Measurements from ENCODE around the gene AGPAT2.

Gene AGPAT2

GRCh38 chr9:136672431-136673087, 14.7 kb downstream of the AGPAT2 start:
- no peak for DNase-seq

GRCh38 chr9:136671646-136672430, 15.4 kb downstream of the AGPAT2 start:
- DNase-seq = no peak

DNA sequence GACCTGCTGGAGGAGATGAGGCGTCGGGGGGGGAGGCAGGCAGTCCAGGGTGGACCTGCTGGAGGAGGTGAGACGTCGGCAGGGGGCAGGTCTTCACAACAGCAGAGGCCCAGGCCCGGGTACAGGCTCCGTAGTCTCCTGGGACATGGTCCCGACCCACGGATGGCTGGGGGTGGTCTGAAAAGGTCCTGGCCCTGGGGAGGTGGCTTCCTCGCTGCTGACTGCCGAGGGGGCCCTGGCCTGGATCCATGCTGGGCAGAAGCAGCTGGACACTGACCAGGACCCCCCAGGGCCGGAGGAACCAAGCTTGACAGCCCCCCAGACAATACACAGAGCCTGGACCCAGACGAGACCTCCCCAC, 16.0 kb downstream of the AGPAT2 start:
- DNase-seq = no peak

DNA sequence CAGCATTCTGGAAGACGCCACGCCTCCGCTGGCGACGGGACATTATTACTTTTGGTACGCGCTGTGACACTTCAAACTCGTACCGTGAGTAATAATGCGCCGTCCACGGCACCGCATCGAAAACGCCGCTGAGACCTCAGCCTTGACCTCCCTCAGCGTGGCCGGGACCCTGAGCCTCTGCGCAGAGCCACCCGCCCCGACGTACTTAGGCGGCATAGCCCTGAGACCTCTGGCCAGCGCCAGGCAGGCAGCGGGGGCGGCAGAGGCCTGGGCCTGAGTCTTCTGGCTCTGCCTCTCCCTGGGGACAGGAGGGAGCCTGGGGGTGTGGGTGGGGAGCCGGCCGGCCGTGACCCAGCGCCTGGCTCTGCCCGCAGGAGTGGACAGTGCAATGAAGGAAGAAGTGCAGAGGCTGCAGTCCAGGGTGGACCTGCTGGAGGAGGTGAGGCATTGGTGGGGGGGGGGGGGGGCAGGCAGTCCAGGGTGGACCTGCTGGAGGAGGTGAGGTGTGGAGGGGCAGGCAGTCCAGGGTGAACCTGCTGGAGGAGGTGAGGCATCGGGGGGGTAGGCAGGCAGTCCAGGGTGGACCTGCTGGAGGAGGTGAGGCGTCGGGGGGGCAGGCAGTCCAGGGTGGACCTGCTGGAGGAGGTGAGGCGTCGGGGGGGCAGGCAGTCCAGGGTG, 16.5 kb downstream of the AGPAT2 start:
- DNase-seq = no peak

- no peak for DNase-seq
These were observed 17.3 kb downstream of the AGPAT2 start for GRCh38 chr9:136669791-136670464.

DNA sequence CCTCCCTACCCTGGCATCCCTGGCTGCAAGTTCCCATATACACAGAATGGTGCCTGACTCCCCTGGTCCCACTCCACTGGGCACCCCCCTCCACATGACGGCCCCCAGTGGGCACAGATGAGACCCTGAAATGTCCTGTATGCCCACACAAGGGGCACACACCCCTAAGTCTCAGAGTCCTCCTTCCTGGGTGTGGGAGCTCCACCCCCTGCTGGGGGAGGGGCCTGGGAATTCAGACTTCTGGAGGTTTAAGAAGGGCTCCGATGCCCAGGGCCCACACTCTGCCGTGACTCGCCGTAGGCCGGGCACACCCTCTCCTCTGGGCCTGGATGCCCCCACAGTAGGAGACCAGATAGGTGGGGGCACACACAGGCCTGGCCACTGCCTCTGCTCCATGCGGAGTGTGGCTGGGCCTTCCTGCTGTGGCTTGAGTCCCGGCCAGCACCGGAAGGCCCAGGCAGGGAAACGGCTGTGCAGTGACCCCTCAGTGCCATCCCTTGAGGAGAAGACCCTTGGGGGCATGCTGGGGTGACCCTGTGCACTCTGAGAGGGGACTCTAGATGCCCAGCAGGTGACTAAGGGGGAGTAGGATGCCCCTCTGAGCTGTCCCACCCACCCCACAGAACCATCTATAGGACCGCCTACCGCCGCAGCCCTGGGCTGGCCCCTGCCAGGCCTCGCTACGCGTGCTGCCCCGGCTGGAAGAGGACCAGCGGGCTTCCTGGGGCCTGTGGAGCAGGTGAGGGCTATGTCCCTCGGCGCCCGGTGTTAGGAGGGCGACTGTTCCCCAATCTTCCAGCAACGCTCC, 18.1 kb downstream of the AGPAT2 start:
- no peak for DNase-seq

DNA sequence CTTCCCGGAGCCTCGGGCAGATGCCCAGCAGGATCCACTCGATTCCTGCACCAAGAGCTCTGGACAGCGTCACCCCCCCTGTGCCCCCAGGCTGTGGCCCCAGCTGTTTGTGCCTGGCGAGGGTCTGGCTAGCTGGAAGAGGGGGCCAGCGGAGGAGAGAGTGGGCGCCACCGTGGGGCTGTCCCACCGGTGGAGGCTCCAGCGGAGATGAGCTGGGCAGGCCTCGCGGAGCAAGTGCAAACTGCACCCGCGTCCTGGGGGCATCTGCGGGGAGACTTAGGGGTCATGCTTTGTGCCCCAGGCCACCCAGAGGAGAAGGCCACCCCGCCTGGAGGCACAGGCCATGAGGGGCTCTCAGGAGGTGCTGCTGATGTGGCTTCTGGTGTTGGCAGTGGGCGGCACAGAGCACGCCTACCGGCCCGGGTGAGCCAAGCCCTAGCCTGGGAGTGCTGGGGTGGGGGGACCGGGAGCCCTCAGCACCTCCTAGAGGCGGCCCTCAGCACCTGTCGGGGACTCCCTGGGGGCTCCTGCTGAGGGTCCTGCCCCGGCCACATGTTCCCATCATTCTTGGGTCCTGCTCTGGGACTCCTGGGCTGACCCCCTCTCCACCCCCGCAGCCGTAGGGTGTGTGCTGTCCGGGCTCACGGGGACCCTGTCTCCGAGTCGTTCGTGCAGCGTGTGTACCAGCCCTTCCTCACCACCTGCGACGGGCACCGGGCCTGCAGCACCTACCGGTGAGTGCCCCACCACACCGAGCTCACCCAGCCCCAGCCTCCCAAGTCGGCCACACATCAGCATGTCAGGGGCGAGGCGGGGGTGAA, 19.1 kb downstream of the AGPAT2 start:
- DNase-seq = no peak

DNA sequence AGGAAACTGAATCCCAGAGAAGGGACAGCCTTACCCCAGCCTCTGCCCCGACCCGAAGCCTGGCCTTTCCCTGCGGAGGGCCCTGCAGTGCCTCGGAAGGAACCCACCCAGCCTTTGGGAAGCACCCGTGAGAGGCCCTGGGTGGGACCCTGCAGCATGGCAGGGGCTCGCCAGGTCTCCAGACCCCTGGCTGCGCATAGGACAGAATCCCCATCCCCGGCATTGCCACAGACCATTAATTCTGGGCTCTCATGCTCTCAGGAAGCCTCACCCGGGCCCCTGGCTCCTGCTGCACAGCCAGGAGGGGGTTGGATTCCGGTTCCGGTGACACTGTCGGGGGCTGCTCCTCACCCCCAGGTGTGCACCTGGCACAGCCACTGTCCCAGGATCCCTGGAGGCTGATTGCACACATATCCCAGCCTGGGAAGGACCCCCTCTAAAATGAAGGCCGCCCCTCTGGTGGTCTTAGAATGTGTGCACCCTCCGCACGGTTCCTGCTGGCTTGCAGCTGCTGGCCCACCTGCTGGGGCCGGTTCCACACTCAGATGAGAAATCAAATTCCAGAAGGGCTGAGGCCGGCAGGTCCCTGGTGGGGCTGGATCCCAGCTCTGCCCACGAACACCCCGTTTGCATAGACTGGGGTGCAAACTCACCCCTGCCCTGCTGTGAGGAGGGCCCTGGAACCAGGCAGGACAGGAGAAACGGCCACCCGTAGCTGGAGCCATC, 19.9 kb downstream of the AGPAT2 start:
- no peak for DNase-seq

- no peak for DNase-seq
These were observed 20.7 kb downstream of the AGPAT2 start for GRCh38 chr9:136666372-136667213.

DNA sequence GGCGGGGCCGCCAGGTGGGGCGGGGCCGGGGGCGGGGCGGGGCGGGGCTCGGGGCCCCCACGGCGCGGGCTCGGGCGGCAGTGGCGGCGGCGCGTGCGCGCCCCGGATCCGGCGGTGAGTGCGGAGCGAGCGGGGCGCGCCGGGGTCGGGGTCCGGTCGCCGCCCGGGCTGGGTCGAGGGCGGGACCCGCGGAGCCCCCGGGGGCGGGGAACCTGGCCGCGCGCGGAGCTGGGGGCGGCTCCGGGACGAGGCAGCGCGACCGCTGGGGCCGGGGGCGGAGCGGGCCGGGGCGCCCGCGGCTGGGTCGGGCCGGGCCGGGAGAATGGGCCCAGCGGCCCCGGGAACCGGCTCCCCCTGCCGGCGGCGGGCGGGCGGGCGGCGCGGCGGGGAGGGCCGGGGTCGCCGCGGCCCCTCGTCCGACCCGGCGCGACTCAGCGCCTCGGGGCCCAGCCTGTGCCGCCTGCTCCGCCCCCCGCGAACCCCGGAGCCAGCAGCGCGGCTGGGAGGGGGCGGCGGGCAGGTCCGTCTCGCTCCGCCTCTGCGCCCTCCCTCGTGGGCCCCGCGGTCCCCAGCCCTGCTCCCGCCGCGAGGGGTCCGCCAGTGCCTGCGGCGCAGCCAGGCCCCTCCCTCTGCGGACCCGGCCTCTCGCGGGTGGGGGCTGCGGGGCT, 21.4 kb downstream of the AGPAT2 start:
- DNase-seq = no peak

DNA sequence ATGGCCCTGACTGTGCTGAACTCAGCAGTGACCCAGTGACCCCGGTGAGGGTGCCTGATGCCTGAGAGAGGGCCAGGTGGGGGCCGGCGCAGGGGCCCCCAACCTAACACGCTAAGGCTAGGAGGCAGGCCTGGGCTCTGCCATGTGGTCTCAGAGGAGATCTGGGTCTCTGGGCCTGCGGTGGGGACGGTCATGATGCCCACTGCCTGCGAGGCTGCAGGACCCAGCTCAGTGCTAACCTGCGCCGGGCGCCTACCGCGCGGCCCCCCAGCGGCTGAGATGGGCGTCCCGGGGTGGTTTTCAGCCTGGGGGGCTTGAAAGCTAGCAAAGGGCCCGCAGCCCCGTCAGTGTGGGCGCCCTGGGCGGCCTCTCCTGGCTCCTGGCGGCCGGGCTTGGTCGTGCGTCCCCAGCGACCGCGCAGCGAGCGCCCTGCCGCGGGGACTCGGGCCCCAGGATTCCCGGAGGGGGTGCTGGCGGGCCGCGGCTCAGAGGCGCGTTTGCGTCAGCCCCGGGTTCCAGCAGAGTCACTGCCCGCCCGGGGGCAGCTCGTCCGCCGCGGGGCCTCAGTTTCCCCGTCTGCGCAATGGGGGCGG, 22.1 kb downstream of the AGPAT2 start:
- DNase-seq = no peak

DNA sequence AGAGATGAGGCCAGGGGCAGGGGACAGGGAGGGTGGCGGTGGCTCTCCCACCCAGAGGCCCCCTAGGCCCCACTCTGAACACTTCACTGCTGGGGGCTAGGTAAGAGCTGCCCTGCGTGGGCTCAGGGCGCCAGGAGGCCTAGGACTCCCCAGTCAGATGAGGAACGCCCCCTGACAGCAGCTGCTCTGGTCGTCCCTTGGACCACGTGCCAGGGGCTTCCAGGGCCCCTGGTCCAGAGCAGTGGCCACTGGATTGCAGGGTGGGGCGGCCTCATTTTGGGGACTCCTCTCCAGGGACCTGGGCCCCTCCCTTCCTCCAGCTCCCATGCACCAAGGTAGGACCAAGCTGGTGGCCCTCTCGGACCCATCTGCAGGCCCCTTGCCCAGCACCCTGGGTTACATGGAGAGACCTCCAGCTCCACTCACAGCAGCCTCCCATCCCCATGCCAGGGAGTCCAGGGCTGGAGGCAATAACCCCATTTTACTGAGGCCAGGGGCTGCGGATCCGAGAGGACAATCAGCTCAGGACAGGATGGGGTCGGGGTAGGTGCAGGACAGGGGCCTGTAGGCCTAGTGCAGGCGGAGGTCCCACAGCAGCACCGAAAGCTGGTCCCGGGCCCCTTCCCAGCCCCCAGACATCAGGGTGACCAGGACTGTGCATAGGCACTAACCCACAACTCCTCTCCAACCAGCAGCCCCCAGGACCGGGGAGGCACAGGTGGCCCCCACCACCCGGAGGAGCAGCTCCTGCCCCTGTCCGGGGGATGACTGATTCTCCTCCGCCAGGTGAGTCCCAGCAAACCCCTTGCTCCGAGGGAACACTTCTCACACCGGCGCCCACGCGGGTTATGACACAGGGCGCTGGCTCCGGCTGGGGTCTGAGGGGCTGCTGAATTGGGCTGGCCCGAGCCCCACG, 23.0 kb downstream of the AGPAT2 start:
- no peak for DNase-seq

DNA sequence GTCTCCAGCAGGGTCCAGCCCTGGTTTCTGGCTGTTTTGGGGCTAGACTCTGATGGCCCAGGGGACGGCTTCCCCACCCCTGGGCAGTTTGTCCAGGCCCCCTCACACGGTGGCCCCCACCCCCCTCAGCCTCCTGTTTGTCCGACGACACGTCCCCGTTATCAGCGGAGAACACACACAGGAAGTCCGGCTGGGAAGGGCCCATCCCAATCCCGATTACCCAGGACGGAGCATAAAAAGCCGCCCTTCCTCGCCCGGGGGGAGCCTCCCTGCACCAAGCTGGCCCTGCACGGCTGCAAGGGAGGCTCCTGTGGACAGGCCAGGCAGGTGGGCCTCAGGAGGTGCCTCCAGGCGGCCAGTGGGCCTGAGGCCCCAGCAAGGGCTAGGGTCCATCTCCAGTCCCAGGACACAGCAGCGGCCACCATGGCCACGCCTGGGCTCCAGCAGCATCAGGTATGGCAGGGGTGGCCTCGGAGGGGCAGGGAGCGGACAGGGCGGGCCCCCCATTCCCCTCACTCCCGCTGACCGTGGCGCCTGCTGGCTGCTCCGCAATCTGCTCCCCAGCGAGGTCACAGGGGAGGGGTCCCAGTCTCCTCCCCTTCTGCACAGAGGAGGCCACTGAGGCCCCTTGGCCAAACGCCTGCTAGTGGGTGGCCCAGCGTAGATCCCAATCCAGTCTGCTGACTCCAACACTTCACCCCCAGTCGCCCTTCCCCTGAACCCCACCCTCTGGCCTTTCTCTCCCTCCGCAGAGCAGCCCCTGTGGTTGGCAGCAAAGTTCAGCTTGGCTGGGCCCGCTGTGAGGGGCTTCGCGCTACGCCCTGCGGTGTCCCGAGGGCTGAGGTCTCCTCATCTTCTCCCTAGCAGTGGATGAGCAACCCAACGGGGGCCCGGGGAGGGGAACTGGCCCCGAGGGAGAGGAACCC, 24.3 kb downstream of the AGPAT2 start, which contains the start of gene EGFL7:
Gene EGFL7, plus strand, starts transcription at position 261 of the 926 bp plus-strand sequence. CDS start 5,367 bp downstream, outside the sequence.
- no peak for DNase-seq

GRCh38 chr9:136662326-136662655, 25.0 kb downstream of the AGPAT2 start:
- no peak for DNase-seq

- DNase-seq = no peak
These were observed 25.5 kb downstream of the AGPAT2 start for GRCh38 chr9:136661641-136662325.

DNA sequence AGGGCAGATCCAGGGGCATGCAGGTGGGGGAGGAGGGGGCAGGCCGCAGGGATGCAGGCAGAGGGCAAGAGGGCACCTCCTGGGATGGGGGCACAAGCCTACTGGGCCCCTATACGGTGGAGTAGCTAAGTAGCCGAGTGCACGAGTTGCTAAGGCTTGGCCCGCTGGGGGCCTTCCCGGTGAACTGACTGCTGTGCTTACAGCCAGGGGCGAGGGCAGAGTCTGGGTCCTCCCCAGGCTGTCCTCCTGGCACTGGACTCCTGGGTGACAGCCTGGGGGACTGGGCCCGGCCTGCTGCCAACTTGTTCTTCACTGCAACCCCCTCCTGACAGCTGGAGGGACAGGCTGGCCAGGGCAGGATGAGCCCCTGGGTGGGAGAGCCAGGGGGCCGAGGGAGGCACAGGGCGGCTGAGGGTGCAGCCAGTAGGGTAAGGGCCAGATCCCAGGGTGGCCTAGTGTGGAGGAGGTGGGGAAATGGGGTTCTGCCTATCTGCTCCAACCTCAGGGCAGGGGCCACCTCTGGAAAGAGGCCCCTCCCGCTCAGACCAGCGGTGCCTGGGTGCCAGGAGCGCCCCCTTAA, 26.2 kb downstream of the AGPAT2 start:
- no peak for DNase-seq

All from NCI-H526 treated with DMSO at 0.1 percent for 48 hours (cell line).